Body of pancreas (tissue), 4 donors: ENCODE results near the gene UBE3B. TPM values are rescaled to one million over a fixed set of nuclear protein-coding genes. Genes with fewer than 3 reads are reported as not detected.

ENCODE experiments used
- ATAC-seq: fragments of 150-250 bp; one replicate; pipeline ENCODE4 v1.9.1; 2016
- DNase-seq, 4 donors: peaks; one replicate each; pipeline ENCODE4 v3.0.0-alpha.2; 2019
- H3K27ac ChIP-seq, 4 donors: fragments of 200-600 bp; sonication (generic); 1 replicate in 3 of 4; 2 replicates in 1 of 4; pipeline versions ENCODE4 v1.5.1 to v1.6.1; 2016 to 2019; ENCODE audit warnings: mild to moderate bottlenecking in 1 of 4, mixed read lengths in 1 of 4, moderate library complexity in 1 of 4
- H3K27me3 ChIP-seq, 2 donors: fragments of 200-600 bp; sonication (generic); one replicate each; pipeline ENCODE4 v1.6.0; 2016; ENCODE audit warnings: mild to moderate bottlenecking in 1 of 2
- H3K36me3 ChIP-seq, 2 donors: fragments of 200-600 bp; sonication (generic); replicated peaks in 1 of 2; 2 replicates each; pipeline ENCODE4 v1.5.1; 2016; ENCODE audit warnings: low read depth in 2 of 2; ENCODE audit not compliant: insufficient read depth in 1 of 2
- H3K4me1 ChIP-seq: fragments of 200-600 bp; sonication (generic); one replicate; pipeline ENCODE4 v1.6.0; 2016
- H3K4me3 ChIP-seq, 2 donors: fragments of 200-600 bp; sonication (generic); 1 replicate in 1 of 2; 2 replicates in 1 of 2; pipeline ENCODE4 v1.5.1; 2016 to 2019
- H3K9me3 ChIP-seq, 3 donors: fragments of 200-600 bp; sonication (generic); 1 replicate in 2 of 3; 2 replicates in 1 of 3; pipeline ENCODE4 v1.5.1; 2016
- POLR2A ChIP-seq, 3 donors: fragments of 450-650 bp; IDR thresholded peaks; one replicate each; pipeline ENCODE4 v1.6.1; 2016; ENCODE audit warnings: antibody characterized with exemption in 3 of 3, mild to moderate bottlenecking in 2 of 3
- WGBS, 2 donors: methylation state at CpG; one replicate each; pipeline ENCODE4 v1.1.5; 2017; 5-methylcytosine and 5-hydroxymethylcytosine counted together
- intact Hi-C: fragments of 100-400 bp; cut with DNase I; formaldehyde crosslinking; loops from one replicate; pipeline ENCODE4 v1.15.1; 2023
- total RNA-seq, 2 donors: library from RNA; depleted of rRNA; stranded (reverse); fragments of >200 nt; gene quantifications; one replicate each; pipeline ENCODE4 v1.1.0, GENCODE V29; 2016
- TF ChIP-seq, protein P1 (sequence below), 7 experiments: fragments of 450-650 bp in 4 of 7; fragments of 200-600 bp in 3 of 7; sonication (generic) in 3 of 7; IDR thresholded peaks; one replicate each; pipeline ENCODE4 v1.5.1; 2016 to 2019; ENCODE audit warnings: antibody characterized with exemption in 7 of 7

UBE3B gene
- total RNA-seq, 2 donors from 2014 or later: 18.9 to 33.9 TPM

DNA sequence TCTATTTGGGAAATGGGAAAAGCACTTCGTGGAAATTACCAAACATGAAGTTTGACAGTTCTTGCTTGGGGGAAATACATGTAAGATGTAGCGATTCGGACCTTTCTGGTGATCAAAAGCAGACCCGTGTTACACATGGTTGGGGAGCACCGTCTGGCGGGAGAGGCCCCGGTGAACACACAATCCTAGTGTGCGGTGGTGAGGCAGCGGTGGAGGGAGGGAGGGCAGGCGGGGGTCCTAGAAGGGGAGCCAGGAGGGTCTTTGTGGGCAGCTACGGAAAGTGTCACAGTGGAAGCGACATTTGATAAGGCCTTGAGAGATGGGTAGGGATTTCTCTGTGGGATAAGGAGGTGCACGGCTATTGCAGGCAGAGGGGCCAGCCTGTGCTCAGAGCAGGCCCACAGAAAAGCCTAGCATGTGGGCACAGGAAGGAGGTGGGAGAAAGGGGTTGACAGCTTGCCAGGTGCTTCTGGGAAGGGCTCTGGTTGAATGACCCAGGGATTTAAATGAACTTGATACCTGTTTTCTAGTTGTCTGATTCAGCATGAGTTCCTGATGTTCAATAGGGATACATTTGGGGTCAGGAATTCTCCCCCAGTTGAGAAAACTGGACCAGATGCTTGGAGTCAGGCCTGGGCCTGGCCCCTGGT lies 103.4 kb downstream of the UBE3B start:
- Histone ChIP-seq H3K27ac (no peak overlapping the region), H3K4me3 (no peak overlapping the region), H3K9me3 (no peaks in the 10 kb centered on the region), H3K4me1 (no peaks in the 10 kb centered on the region), H3K36me3 (peaks cover 0 to under 1% of the 10 kb centered on the region in 2 donors), H3K27me3 (no peaks in the 10 kb centered on the region)
- DNase-seq: no peak
- no peak for ATAC-seq
- WGBS, 2 donors: 88 to 93% methylated on average over 13 of the region's 13 CpGs
- TF ChIP-seq, protein P1, sequence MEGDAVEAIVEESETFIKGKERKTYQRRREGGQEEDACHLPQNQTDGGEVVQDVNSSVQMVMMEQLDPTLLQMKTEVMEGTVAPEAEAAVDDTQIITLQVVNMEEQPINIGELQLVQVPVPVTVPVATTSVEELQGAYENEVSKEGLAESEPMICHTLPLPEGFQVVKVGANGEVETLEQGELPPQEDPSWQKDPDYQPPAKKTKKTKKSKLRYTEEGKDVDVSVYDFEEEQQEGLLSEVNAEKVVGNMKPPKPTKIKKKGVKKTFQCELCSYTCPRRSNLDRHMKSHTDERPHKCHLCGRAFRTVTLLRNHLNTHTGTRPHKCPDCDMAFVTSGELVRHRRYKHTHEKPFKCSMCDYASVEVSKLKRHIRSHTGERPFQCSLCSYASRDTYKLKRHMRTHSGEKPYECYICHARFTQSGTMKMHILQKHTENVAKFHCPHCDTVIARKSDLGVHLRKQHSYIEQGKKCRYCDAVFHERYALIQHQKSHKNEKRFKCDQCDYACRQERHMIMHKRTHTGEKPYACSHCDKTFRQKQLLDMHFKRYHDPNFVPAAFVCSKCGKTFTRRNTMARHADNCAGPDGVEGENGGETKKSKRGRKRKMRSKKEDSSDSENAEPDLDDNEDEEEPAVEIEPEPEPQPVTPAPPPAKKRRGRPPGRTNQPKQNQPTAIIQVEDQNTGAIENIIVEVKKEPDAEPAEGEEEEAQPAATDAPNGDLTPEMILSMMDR (IDR thresholded peaks at IDR 0.05): no peak
- no peak for TF ChIP-seq POLR2A (IDR thresholded peaks at IDR 0.05)
- intact Hi-C loops: no loop called here

DNA sequence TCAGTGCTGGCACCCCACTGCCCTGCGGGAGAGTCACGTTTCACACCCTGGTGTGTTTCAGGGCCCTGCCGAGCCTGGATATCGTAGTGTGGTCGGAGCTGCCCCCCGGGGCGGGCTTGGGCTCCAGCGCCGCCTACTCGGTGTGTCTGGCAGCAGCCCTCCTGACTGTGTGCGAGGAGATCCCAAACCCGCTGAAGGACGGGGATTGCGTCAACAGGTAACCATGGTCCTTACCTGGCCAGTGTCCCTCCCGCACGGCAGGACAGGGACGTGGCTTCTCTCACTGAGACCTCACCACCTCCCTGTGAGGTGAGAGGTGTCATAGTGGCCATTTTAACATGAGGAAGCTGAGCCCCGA lies 103.9 kb downstream of the UBE3B start:
- Histone ChIP-seq H3K4me1 (no peaks in the 10 kb centered on the region), H3K36me3 (no peaks in the 10 kb centered on the region), H3K27ac (no peak overlapping the region), H3K4me3 (no peak overlapping the region), H3K27me3 (no peaks in the 10 kb centered on the region), H3K9me3 (no peaks in the 10 kb centered on the region)
- TF ChIP-seq POLR2A (IDR thresholded peaks at IDR 0.05): peak in 1 of 3 donors; percentile 6
- TF ChIP-seq, protein P1 (IDR thresholded peaks at IDR 0.05): no peak
- intact Hi-C loops: no loop called here
- 93 to 94% methylated on average over 12 to 18 of the region's 18 CpGs for WGBS, 2 donors
- no peak for ATAC-seq
- DNase-seq: no peak

DNA sequence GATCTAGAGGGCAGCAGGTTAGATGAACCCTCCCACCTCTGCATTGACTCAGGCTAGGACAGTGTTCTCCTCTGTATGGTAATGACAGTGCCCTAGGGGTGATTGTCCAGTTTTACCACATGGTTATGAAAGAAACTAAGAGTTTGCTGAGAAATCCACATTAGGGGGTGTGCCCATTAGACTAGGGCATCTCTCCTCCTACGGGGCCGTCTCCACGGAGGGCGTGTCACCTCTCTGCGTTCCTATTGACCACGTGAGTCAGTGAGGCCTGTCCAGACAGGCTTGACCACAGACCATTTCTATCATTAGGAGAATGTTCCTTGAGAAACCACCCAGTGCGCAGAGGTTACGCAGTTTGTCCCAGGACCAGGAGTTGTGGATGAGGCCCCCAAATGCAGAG lies 104.4 kb downstream of the UBE3B start:
- Histone ChIP-seq H3K36me3 (no peaks in the 10 kb centered on the region), H3K9me3 (no peaks in the 10 kb centered on the region), H3K4me1 (no peaks in the 10 kb centered on the region), H3K27me3 (no peaks in the 10 kb centered on the region), H3K4me3 (no peak overlapping the region), H3K27ac (no peak overlapping the region)
- TF ChIP-seq, protein P1 (IDR thresholded peaks at IDR 0.05): no peak
- no peak for DNase-seq
- intact Hi-C loops: no loop called here
- no peak for ATAC-seq
- 88 to 94% methylated on average over 8 of the region's 8 CpGs for WGBS, 2 donors

DNA sequence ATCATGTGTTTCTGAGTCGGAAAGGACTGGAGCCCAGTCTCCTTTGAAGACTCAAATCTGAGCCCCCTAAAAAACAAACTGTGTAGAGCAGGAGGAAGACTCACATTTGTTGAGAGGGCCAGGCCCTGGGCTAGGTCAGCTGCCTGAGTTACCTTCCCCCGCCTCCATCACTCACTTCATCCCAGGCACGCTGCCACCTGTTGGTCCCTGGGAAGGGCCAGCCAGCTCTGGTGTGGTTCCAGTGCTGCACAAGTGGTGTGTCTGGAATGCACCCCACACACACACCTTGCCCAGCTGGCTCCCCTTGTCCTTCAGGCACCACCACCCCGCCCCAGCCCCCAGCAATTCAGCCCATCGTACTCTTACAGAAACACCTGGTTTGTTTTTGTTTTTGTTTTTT lies 105.2 kb downstream of the UBE3B start:
- Histone ChIP-seq H3K4me3 (no peak overlapping the region), H3K9me3 (no peaks in the 10 kb centered on the region), H3K4me1 (no peaks in the 10 kb centered on the region), H3K27me3 (no peaks in the 10 kb centered on the region), H3K36me3 (no peaks in the 10 kb centered on the region), H3K27ac (no peak overlapping the region)
- intact Hi-C loops: no loop called here
- TF ChIP-seq POLR2A (IDR thresholded peaks at IDR 0.05): no peak
- TF ChIP-seq, protein P1 (IDR thresholded peaks at IDR 0.05): no peak
- no peak for DNase-seq
- WGBS, 2 donors: 80 to 88% methylated on average over 5 of the region's 5 CpGs
- ATAC-seq: no peak

DNA sequence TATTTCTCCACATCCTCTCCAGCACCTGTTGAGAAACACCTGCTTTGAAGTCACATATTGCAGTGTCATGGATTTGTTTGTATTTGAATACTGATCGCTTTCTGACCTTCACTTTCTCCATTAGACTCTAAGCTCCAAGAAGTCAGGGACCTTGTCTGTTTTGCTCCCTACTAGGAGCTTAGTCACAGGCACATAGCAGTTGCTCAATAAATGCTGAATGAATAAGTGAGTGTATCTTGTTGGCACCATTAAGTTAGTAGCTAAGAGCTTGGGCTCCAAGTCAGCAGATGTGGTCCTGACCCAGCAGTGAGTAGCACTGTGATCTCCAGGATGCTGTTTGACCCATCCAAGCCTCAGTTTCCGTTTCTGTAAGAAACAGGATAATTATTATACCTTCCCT lies 106.3 kb downstream of the UBE3B start:
- Histone ChIP-seq H3K9me3 (no peaks in the 10 kb centered on the region), H3K27ac (no peak overlapping the region), H3K27me3 (no peaks in the 10 kb centered on the region), H3K36me3 (no peaks in the 10 kb centered on the region), H3K4me1 (no peaks in the 10 kb centered on the region), H3K4me3 (no peak overlapping the region)
- WGBS, 2 donors: 91 to 93% methylated on average over 2 of the region's 2 CpGs
- intact Hi-C loops: no loop called here
- ATAC-seq: no peak
- TF ChIP-seq POLR2A (IDR thresholded peaks at IDR 0.05): no peak
- TF ChIP-seq, protein P1 (IDR thresholded peaks at IDR 0.05): no peak
- no peak for DNase-seq
